ENCODE results near the gene JADE2.

JADE2 gene

DNA sequence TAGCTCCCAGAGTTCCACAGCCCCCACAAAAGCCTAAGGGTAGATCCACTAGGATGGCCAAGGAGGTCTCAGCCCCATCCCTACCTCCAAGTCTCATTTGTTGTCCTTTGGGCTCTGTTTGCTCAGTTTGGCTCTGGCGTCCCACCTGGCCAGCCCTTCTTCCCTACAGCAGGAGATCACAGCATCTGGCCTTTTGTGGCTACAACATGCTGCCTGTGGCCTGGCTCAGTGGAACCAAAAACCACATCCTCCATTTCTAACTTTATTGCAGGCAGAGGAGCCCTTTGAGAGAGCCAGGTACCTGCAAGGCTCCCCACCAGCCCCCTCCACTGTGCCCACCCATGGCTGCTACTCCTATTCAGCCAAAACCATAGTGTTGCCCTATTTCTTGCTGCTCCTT lies 11.4 kb downstream of the JADE2 start:
- TF ChIP-seq, protein P1, sequence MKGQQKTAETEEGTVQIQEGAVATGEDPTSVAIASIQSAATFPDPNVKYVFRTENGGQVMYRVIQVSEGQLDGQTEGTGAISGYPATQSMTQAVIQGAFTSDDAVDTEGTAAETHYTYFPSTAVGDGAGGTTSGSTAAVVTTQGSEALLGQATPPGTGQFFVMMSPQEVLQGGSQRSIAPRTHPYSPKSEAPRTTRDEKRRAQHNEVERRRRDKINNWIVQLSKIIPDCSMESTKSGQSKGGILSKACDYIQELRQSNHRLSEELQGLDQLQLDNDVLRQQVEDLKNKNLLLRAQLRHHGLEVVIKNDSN (IDR thresholded peaks at IDR 0.05), result no peak
- TF ChIP-seq TEAD4 (IDR thresholded peaks at IDR 0.05) (no peak), ZBTB7A (IDR thresholded peaks at IDR 0.05; ENCODE audit: low read depth) (no peak)

DNA sequence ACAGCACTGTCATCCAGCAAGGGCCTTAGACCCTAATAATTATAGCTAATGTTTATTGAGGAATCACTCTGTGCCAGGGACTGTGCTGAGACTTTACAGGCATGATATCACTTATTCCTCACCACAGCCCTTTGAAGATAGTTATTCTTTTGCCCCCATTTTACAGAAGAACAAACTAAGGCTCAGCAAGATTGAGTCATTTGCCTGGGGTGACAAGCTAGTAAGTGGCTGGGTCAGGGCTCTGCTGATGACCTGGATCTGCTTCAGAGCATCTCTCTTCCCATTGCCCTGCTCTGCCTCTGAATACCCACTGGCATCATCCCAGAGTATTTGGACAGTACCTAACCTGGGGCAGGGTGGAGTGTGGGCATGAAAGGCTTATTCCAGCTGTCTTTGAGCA lies 11.8 kb downstream of the JADE2 start:
- TF ChIP-seq NFIC (IDR thresholded peaks at IDR 0.05), result no peak
- TF ChIP-seq EGR1 (IDR thresholded peaks at IDR 0.05), result no peak

DNA sequence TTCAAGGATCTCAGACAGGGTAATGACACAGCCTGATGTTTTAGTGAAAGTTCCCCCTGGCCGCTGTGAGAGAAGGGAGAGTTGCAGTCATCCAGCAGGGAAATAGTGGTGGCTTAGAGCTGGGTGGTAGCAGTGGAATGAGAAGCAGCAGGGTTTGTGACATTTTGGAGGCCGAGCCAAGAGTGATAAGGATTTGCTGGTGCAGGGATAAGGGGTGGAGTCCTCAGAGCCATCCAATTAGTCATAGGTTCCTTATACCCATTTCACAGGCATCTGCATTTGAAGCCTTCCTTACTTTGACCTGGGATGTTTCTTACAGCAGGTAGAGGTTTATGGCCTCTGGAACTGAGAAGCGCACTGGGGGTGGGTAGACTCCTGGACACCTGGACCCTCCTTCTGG lies 12.8 kb downstream of the JADE2 start:
- TF ChIP-seq, protein P1 (IDR thresholded peaks at IDR 0.05), result no peak
- no peak for TF ChIP-seq NFIC (IDR thresholded peaks at IDR 0.05)

DNA sequence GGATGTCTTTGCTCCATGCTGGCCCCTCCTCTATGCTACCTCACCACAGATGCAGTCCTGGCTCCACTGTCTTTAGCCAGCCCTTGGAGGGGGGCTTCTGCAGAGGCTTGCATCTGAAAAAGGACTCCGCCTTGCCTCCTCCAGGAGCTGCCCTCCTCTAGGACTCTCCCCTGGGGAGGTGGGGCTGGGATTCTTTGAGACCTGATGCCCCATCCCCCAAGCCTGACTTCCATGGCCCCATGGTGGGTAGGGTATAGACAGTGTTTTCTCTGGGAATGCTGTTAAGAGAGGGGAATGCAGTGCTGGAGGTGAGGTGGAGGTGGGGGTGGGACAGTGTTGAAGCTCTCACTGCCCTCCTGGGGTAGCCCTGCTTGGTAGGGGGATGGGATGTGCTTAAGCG lies 14.3 kb downstream of the JADE2 start:
- TF ChIP-seq TEAD4 (IDR thresholded peaks at IDR 0.05), result no peak
- TF ChIP-seq TCF12 (IDR thresholded peaks at IDR 0.05; ENCODE audit: low read depth), result no peak
- TF ChIP-seq, protein P1 (IDR thresholded peaks at IDR 0.05), result no peak
- no peak for TF ChIP-seq YY1 (IDR thresholded peaks at IDR 0.05; ENCODE audit: low read depth)
- TF ChIP-seq EGR1 (IDR thresholded peaks at IDR 0.05), result no peak
- TF ChIP-seq TAF1 (IDR thresholded peaks at IDR 0.05; ENCODE audit: low read depth), result no peak
- no peak for TF ChIP-seq CREB1 (IDR thresholded peaks at IDR 0.05; ENCODE audit: low read depth)
- TF ChIP-seq, protein P2, sequence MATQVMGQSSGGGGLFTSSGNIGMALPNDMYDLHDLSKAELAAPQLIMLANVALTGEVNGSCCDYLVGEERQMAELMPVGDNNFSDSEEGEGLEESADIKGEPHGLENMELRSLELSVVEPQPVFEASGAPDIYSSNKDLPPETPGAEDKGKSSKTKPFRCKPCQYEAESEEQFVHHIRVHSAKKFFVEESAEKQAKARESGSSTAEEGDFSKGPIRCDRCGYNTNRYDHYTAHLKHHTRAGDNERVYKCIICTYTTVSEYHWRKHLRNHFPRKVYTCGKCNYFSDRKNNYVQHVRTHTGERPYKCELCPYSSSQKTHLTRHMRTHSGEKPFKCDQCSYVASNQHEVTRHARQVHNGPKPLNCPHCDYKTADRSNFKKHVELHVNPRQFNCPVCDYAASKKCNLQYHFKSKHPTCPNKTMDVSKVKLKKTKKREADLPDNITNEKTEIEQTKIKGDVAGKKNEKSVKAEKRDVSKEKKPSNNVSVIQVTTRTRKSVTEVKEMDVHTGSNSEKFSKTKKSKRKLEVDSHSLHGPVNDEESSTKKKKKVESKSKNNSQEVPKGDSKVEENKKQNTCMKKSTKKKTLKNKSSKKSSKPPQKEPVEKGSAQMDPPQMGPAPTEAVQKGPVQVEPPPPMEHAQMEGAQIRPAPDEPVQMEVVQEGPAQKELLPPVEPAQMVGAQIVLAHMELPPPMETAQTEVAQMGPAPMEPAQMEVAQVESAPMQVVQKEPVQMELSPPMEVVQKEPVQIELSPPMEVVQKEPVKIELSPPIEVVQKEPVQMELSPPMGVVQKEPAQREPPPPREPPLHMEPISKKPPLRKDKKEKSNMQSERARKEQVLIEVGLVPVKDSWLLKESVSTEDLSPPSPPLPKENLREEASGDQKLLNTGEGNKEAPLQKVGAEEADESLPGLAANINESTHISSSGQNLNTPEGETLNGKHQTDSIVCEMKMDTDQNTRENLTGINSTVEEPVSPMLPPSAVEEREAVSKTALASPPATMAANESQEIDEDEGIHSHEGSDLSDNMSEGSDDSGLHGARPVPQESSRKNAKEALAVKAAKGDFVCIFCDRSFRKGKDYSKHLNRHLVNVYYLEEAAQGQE (IDR thresholded peaks at IDR 0.05; ENCODE audit: low read depth), result no peak

DNA sequence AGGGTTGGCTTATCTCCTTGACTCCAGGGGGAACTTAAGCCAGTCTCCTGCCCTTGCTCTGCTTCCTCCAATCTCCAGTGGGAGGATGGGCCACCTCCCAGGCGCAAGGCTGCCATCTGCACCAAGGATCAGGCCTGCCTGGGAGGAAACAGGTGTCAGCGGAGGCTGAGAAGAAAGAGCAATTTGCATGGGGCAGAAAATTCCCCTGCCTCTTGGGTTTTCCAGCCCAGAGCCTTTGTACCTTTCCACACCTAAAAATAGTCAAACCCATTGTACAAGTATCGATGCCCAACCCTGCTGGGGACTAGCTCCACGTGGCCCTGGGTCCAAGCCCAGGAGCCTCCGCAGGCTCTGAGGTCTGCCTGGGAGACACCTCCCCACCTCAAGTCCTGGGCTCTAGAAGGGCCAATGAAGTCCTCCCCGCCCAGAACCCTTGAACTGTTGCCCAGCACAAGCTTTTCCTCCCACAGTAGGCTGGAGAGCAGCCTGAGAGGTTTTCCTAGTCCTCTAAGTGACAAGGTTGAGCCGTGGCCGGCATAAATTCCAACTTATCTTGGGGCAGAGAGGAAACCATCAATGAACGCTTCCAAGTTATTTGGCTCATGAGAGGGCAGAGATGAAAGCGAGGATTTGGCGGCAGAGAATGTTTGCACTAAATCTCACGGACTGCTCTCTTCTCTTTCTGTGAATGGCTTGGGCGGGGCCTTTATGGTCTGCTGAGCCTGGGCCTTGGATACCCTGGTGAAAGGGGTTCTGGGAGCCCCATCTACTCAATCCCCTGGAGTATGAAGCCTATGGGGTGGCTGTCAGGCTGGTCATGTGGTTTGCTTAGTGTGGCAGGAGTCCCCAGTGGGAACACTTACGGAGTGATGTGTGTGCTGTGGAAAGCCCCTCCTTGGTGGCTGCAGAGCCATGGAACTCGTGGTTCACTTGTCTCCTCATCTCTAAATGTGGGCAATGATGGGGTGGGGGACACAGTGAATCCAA lies 15.6 kb downstream of the JADE2 start:
- TF ChIP-seq FOXM1 (IDR thresholded peaks at IDR 0.05; ENCODE audit: borderline replicate concordance, low read depth) (no peak), EP300 (IDR thresholded peaks at IDR 0.05; ENCODE audit: borderline replicate concordance) (no peak)
- TF ChIP-seq, protein P2 (IDR thresholded peaks at IDR 0.05; ENCODE audit: low read depth), result 0 out of 2 replicates have a peak, but pooled peaks have one; percentile 10

DNA sequence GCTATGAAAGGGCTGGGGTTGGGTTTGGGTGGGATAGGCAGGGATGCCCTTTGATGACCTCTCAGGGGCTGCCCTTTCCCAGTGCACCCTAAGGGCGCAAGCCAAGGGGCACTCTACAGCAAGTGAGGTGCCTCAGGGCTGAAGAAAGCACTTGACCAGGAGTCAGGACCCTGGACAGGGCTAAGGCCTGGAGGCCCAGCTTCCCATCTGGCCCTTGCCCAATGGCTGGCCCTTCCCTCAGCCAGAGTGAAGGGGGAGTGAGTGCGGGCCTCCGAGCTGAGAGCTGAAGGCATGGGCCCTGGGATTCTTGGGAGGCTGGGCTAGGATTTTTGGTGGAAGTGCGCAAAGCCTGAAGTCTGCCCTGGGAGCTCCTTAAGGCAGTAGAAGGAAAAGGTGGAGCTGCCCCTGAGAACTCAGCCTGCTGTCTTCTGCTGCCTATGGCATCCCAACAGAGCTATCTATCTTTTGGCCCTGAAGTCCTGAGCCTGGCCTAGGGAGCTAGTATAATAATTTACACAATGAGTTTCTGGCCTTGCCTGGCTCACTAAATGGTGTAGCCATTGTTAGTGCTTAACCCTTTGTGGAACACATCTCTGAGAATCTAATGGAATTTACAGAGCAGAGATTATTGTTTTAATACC lies 16.4 kb downstream of the JADE2 start:
- TF ChIP-seq EP300 (IDR thresholded peaks at IDR 0.05; ENCODE audit: borderline replicate concordance) (no peak), EGR1 (IDR thresholded peaks at IDR 0.05) (no peak), CEBPB (IDR thresholded peaks at IDR 0.05) (0 out of 2 replicates have a peak, but pooled peaks have one; percentile 7), ZBTB7A (IDR thresholded peaks at IDR 0.05; ENCODE audit: low read depth) (no peak), FOXM1 (IDR thresholded peaks at IDR 0.05; ENCODE audit: borderline replicate concordance, low read depth) (no peak), NFIC (IDR thresholded peaks at IDR 0.05) (peak; percentile 65), YY1 (IDR thresholded peaks at IDR 0.05; ENCODE audit: low read depth) (no peak), RAD21 (IDR thresholded peaks at IDR 0.05; ENCODE audit: low read depth) (0 out of 2 replicates have a peak, but pooled peaks have one; percentile 3), TEAD4 (IDR thresholded peaks at IDR 0.05) (no peak), CREB1 (IDR thresholded peaks at IDR 0.05; ENCODE audit: low read depth) (no peak), TAF1 (IDR thresholded peaks at IDR 0.05; ENCODE audit: low read depth) (no peak), TCF12 (IDR thresholded peaks at IDR 0.05; ENCODE audit: low read depth) (no peak)
- TF ChIP-seq, protein P2 (IDR thresholded peaks at IDR 0.05; ENCODE audit: low read depth), result peak; percentile 96
- TF ChIP-seq, protein P3, sequence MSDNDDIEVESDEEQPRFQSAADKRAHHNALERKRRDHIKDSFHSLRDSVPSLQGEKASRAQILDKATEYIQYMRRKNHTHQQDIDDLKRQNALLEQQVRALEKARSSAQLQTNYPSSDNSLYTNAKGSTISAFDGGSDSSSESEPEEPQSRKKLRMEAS (IDR thresholded peaks at IDR 0.05), result no peak
- TF ChIP-seq, protein P1 (IDR thresholded peaks at IDR 0.05), result no peak

Measured in Ishikawa (cell line).